Mesothelial cell of epicardium (in vitro differentiated cells): ENCODE data around the gene GPR39. TPM values are rescaled to one million over a fixed set of nuclear protein-coding genes. Genes with fewer than 3 reads are reported as not detected.

ENCODE experiments used
- DNase-seq, 2 experiments: peaks; one replicate each; pipeline ENCODE4 v3.0.0; 2021; ENCODE audit warnings: low spot score in 2 of 2; ENCODE audit not compliant: unreplicated experiment in 2 of 2
- H3K27ac Mint-ChIP-seq: 2 replicates; pipeline ENCODE4 v1.8.0; 2021; ENCODE audit warnings: mixed read lengths
- H3K27me3 Mint-ChIP-seq: 2 replicates; pipeline ENCODE4 v1.8.0; 2021; ENCODE audit warnings: low read depth, mixed read lengths
- H3K36me3 Mint-ChIP-seq: 2 replicates; pipeline ENCODE4 v1.8.0; 2021; ENCODE audit warnings: mixed read lengths
- H3K4me1 Mint-ChIP-seq: 2 replicates; pipeline ENCODE4 v1.8.0; 2021; ENCODE audit warnings: mixed read lengths
- H3K4me3 Mint-ChIP-seq: 2 replicates; pipeline ENCODE4 v1.8.0; 2021; ENCODE audit warnings: mild to moderate bottlenecking, moderate library complexity, mixed read lengths
- H3K9me3 Mint-ChIP-seq: 2 replicates; pipeline ENCODE4 v1.8.0; 2021; ENCODE audit warnings: mixed read lengths
- CTCF ChIP-seq: fragments of 200-600 bp; sonication (generic); IDR thresholded peaks from one replicate; pipeline ENCODE4 v1.5.0; 2021; ENCODE audit warnings: antibody characterized with exemption; ENCODE audit not compliant: unreplicated experiment
- total RNA-seq: library from RNA; stranded (reverse); gene quantifications from 3 replicates; pipeline ENCODE4 v1.2.1, GENCODE V29; 2021

The GPR39 gene
- total RNA-seq, 1 donor from 2014 or later: 0.31 TPM

- Mint-ChIP-seq H3K4me3 (no peak overlapping the region), H3K27me3 (peaks cover 15% of the 10 kb centered on the region), H3K4me1 (peaks cover 22% of the 10 kb centered on the region), H3K9me3 (no peaks in the 10 kb centered on the region), H3K36me3 (no peaks in the 10 kb centered on the region), H3K27ac (no peak overlapping the region)
- DNase-seq: no peak
- no peak for TF ChIP-seq CTCF
Observed at GRCh38 chr2:132550946-132551345, 134.3 kb downstream of the GPR39 start.

- Mint-ChIP-seq H3K27ac (no peak overlapping the region), H3K36me3 (no peaks in the 10 kb centered on the region), H3K9me3 (no peaks in the 10 kb centered on the region), H3K4me3 (no peak overlapping the region), H3K27me3 (peaks cover 29% of the 10 kb centered on the region), H3K4me1 (no peaks in the 10 kb centered on the region)
- DNase-seq: no peak
- no peak for TF ChIP-seq CTCF
Observed at GRCh38 chr2:132557694-132558093, 141.1 kb downstream of the GPR39 start.

DNA sequence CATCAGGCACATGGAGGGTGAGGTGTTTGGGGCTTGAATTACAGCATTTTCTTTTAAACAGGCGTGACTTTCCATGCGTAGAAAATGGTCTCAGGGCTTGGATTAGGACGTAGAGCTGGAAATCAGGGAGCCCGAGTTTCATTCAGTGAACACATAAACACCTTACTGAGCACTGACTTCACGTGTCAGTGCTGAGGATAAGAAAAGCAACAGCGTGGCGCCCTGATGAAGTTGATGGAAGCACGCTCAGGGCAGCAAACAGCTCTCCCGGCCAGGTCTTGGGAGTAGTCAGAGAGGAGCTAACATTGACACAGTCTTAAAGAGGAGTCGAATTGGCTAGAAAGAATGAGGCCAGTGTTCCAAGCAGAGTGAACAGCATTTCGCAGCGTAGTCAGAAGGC is 142.7 kb downstream of the GPR39 start:
- H3K4me3 Mint-ChIP-seq: no peak overlapping the region
- TF ChIP-seq CTCF: no peak
- H3K36me3 Mint-ChIP-seq: no peaks in the 10 kb centered on the region
- DNase-seq: no peak
- H3K4me1 Mint-ChIP-seq: peaks cover under 1% of the 10 kb centered on the region
- no peak overlapping the region for H3K27ac Mint-ChIP-seq
- peaks cover 29% of the 10 kb centered on the region for H3K27me3 Mint-ChIP-seq
- no peaks in the 10 kb centered on the region for H3K9me3 Mint-ChIP-seq

DNA sequence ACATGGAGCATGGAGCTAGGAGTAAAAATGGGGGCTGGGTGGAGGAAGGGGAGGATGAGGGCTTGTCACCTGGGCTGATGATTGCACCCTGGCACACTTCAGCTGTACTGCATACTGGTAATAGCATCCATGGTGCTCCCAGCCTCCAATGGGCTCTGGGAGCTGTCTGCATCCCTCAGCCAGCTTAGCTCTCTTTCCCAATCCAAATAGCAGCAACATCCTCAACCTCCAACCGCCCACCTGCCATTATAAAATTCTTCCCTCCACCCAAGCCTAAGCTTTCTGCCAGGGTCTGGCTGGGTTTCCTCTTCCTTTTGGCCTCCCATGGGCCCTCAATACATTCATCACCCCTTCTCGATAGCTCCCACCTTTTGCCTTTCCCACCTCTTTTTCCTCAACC is 143.3 kb downstream of the GPR39 start:
- no peak overlapping the region for H3K4me3 Mint-ChIP-seq
- no peak for DNase-seq
- no peaks in the 10 kb centered on the region for H3K9me3 Mint-ChIP-seq
- H3K4me1 Mint-ChIP-seq: peaks cover 2% of the 10 kb centered on the region
- H3K27me3 Mint-ChIP-seq: peaks cover 29% of the 10 kb centered on the region
- TF ChIP-seq CTCF: no peak
- H3K27ac Mint-ChIP-seq: no peak overlapping the region
- H3K36me3 Mint-ChIP-seq: no peaks in the 10 kb centered on the region

DNA sequence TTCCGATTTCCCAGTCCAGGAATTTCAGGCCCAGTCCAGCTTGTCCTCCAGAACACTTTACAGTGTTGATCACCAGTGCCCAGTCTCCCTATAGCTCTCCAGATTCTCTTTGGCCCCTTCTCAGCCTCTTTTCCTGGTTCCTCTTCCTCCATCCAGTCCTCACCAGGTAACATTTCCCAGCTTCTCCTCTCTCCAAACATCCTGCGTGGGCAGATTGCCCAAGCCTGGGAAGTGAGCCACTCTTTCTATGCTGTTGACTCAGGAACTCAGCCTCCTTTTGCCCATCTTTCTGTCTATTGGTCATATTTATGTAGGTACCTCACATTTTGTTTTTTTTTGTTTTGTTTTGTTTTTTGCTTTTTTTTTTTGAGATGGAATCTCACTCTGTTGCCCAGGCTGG is 144.0 kb downstream of the GPR39 start:
- H3K27me3 Mint-ChIP-seq: peaks cover 29% of the 10 kb centered on the region
- no peaks in the 10 kb centered on the region for H3K9me3 Mint-ChIP-seq
- peaks cover 2% of the 10 kb centered on the region for H3K4me1 Mint-ChIP-seq
- no peaks in the 10 kb centered on the region for H3K36me3 Mint-ChIP-seq
- H3K27ac Mint-ChIP-seq: no peak overlapping the region
- H3K4me3 Mint-ChIP-seq: no peak overlapping the region
- TF ChIP-seq CTCF: no peak
- DNase-seq: no peak

GRCh38 chr2:132562245-132562644 is 145.6 kb downstream of the GPR39 start:
- Mint-ChIP-seq H3K4me1 (peaks cover 2% of the 10 kb centered on the region), H3K9me3 (no peaks in the 10 kb centered on the region), H3K4me3 (no peak overlapping the region), H3K27ac (no peak overlapping the region), H3K27me3 (peaks cover 29% of the 10 kb centered on the region), H3K36me3 (no peaks in the 10 kb centered on the region)
- no peak for TF ChIP-seq CTCF
- no peak for DNase-seq
